ENCODE data around the gene GTF3C1.
A peak's percentile ranks its signal among the peaks of the same experiment; 100 is the strongest.
"Not testable (repeated sequence)": the region's sequence is repeated elsewhere in the genome, so short reads cannot be mapped to it uniquely, and the experiment has no call there.

The GTF3C1 gene

GRCh38 chr16:27439271-27440018 is 110.3 kb downstream of the GTF3C1 start:
- no peak for DNase-seq

GRCh38 chr16:27437946-27438345 is 111.8 kb downstream of the GTF3C1 start:
- no peak for DNase-seq

- DNase-seq: no peak
Observed at GRCh38 chr16:27436921-27437650, 112.6 kb downstream of the GTF3C1 start.

GRCh38 chr16:27436065-27436464 is 113.6 kb downstream of the GTF3C1 start:
- no peak for DNase-seq

- not testable (repeated sequence) for DNase-seq
Observed at GRCh38 chr16:27435146-27435545, 114.6 kb downstream of the GTF3C1 start.

GRCh38 chr16:27434141-27435051 is 115.3 kb downstream of the GTF3C1 start:
- DNase-seq: no peak

GRCh38 chr16:27433636-27434035 is 116.1 kb downstream of the GTF3C1 start:
- no peak for DNase-seq

- DNase-seq: not testable (repeated sequence)
Observed at GRCh38 chr16:27433191-27433590, 116.5 kb downstream of the GTF3C1 start.

- DNase-seq: no peak
Observed at GRCh38 chr16:27432558-27432957, 117.2 kb downstream of the GTF3C1 start.

- DNase-seq: no peak
Observed at GRCh38 chr16:27431773-27432532, 117.8 kb downstream of the GTF3C1 start.

- DNase-seq: no peak
Observed at GRCh38 chr16:27430923-27431484, 118.7 kb downstream of the GTF3C1 start.

GRCh38 chr16:27430512-27430911 is 119.2 kb downstream of the GTF3C1 start:
- DNase-seq: no peak

GRCh38 chr16:27429981-27430441 is 119.7 kb downstream of the GTF3C1 start:
- no peak for DNase-seq

GRCh38 chr16:27429330-27429871 is 120.3 kb downstream of the GTF3C1 start:
- no peak for DNase-seq

- DNase-seq: no peak
Observed at GRCh38 chr16:27428026-27428785, 121.5 kb downstream of the GTF3C1 start.

- no peak for DNase-seq
Observed at GRCh38 chr16:27427538-27427937, 122.2 kb downstream of the GTF3C1 start.

GRCh38 chr16:27426423-27427408 is 123.0 kb downstream of the GTF3C1 start:
- peak; percentile 71 for DNase-seq

- no peak for DNase-seq
Observed at GRCh38 chr16:27425961-27426360, 123.8 kb downstream of the GTF3C1 start.

- DNase-seq: no peak
Observed at GRCh38 chr16:27424772-27425498, 124.8 kb downstream of the GTF3C1 start.
